WTC11 (cell line): ENCODE data around the gene GNG10. TPM values are rescaled to one million over a fixed set of nuclear protein-coding genes. Genes with fewer than 3 reads are reported as not detected.
A peak's percentile ranks its signal among the peaks of the same experiment; 100 is the strongest.

Source experiments
- ATAC-seq: fragments of 200-7000 bp; cut with Tn5 transposase; 2 replicates; pipeline ENCODE4 v1.10.0; 2021; ENCODE audit warnings: mild to moderate bottlenecking, moderate library complexity
- CTCF ChIA-PET: fragments of 300-600 bp; sonication (Branson Sonifier 250); formaldehyde crosslinking; loops from one replicate; lab custom pipeline; 2021; ENCODE audit warnings: antibody characterized with exemption; lab: Charles Lee
- POLR2A ChIA-PET: fragments of 350-600 bp; sonication (Branson Sonifier 250); formaldehyde crosslinking; loops from one replicate; lab custom pipeline; 2021; ENCODE audit warnings: antibody characterized with exemption; lab: Charles Lee
- DNase-seq: peaks from one replicate; pipeline ENCODE4 v3.0.0; 2021; ENCODE audit warnings: low spot score
- H3K27ac Mint-ChIP-seq: 2 replicates; pipeline ENCODE4 v1.8.0; 2021; ENCODE audit warnings: mixed read lengths
- H3K27me3 Mint-ChIP-seq: 2 replicates; pipeline ENCODE4 v1.8.0; 2021; ENCODE audit warnings: low read depth, mild to moderate bottlenecking, moderate library complexity, mixed read lengths
- H3K36me3 Mint-ChIP-seq: 2 replicates; pipeline ENCODE4 v1.8.0; 2021; ENCODE audit warnings: mixed read lengths
- H3K4me1 Mint-ChIP-seq: 2 replicates; pipeline ENCODE4 v1.8.0; 2022; ENCODE audit warnings: mixed read lengths
- H3K4me3 Mint-ChIP-seq: 2 replicates; pipeline ENCODE4 v1.8.0; 2021; ENCODE audit warnings: mild to moderate bottlenecking, moderate library complexity, mixed read lengths
- H3K9me3 Mint-ChIP-seq: 2 replicates; pipeline ENCODE4 v1.8.0; 2021; ENCODE audit warnings: mixed read lengths
- ATF1 ChIP-seq: sonication (generic); formaldehyde crosslinking; IDR thresholded peaks from 2 replicates; pipeline ENCODE4 v1.8.1; 2023; ENCODE audit warnings: mild to moderate bottlenecking, moderate library complexity, missing genetic modification reagents
- ATF3 ChIP-seq: sonication (generic); formaldehyde crosslinking; conservative IDR thresholded peaks from 2 replicates; pipeline ENCODE4 v1.8.1; 2022; ENCODE audit warnings: mild to moderate bottlenecking, missing genetic modification reagents
- CREB1 ChIP-seq: sonication (generic); formaldehyde crosslinking; IDR thresholded peaks from 2 replicates; pipeline ENCODE4 v1.8.0; 2023; ENCODE audit warnings: mild to moderate bottlenecking, missing genetic modification reagents
- CREM ChIP-seq: sonication (generic); formaldehyde crosslinking; IDR thresholded peaks from 2 replicates; pipeline ENCODE4 v1.8.1; 2022; ENCODE audit warnings: mild to moderate bottlenecking, missing genetic modification reagents, moderate library complexity
- E2F4 ChIP-seq: sonication (generic); formaldehyde crosslinking; IDR thresholded peaks from 2 replicates; pipeline ENCODE4 v1.8.1; 2022; ENCODE audit warnings: low read depth, mild to moderate bottlenecking, moderate library complexity, missing genetic modification reagents, borderline replicate concordance
- FOXK1 ChIP-seq: sonication (generic); formaldehyde crosslinking; IDR thresholded peaks from 2 replicates; pipeline ENCODE4 v1.8.0; 2022; ENCODE audit warnings: mild to moderate bottlenecking, moderate library complexity, missing genetic modification reagents
- GTF2I ChIP-seq: fragments of 250-450 bp; sonication (Bioruptor Pico); conservative IDR thresholded peaks from 2 replicates; pipeline ENCODE4 v1.4.0; 2021; ENCODE audit warnings: mild to moderate bottlenecking
- IRF1 ChIP-seq: sonication (generic); formaldehyde crosslinking; IDR thresholded peaks from 2 replicates; pipeline ENCODE4 v1.8.0; 2023; ENCODE audit warnings: missing genetic modification reagents
- MYBL2 ChIP-seq: sonication (generic); formaldehyde crosslinking; IDR thresholded peaks from 2 replicates; pipeline ENCODE4 v1.8.1; 2023; ENCODE audit warnings: mild to moderate bottlenecking, moderate library complexity, missing genetic modification reagents
- NFYB ChIP-seq: sonication (generic); formaldehyde crosslinking; conservative IDR thresholded peaks from 2 replicates; pipeline ENCODE4 v1.8.0; 2022; ENCODE audit warnings: low read depth, missing genetic modification reagents
- NR3C1 ChIP-seq: sonication (generic); formaldehyde crosslinking; conservative IDR thresholded peaks from 2 replicates; pipeline ENCODE4 v1.8.1; 2023; ENCODE audit warnings: low read depth, mild to moderate bottlenecking, missing genetic modification reagents
- SP1 ChIP-seq: sonication (generic); formaldehyde crosslinking; conservative IDR thresholded peaks from 2 replicates; pipeline ENCODE4 v1.8.1; 2022; ENCODE audit warnings: missing genetic modification reagents
- TEAD1 ChIP-seq: sonication (generic); formaldehyde crosslinking; IDR thresholded peaks from 2 replicates; pipeline ENCODE4 v1.8.0; 2022; ENCODE audit warnings: mild to moderate bottlenecking, missing genetic modification reagents
- USF1 ChIP-seq: sonication (generic); formaldehyde crosslinking; IDR thresholded peaks from 2 replicates; pipeline ENCODE4 v1.8.0; 2022; ENCODE audit warnings: mild to moderate bottlenecking, missing genetic modification reagents
- USF2 ChIP-seq: sonication (generic); formaldehyde crosslinking; IDR thresholded peaks from 2 replicates; pipeline ENCODE4 v1.8.1; 2023; ENCODE audit warnings: mild to moderate bottlenecking, missing genetic modification reagents, moderate library complexity
- ZBTB21 ChIP-seq: sonication (generic); formaldehyde crosslinking; IDR thresholded peaks from 2 replicates; pipeline ENCODE4 v1.8.1; 2023; ENCODE audit warnings: mild to moderate bottlenecking, missing genetic modification reagents, borderline replicate concordance
- ZNF232 ChIP-seq: sonication (generic); formaldehyde crosslinking; IDR thresholded peaks from 2 replicates; pipeline ENCODE4 v1.8.0; 2022; ENCODE audit warnings: mild to moderate bottlenecking, missing genetic modification reagents
- ZNF416 ChIP-seq: fragments of 250-450 bp; sonication (Bioruptor Pico); IDR thresholded peaks from 2 replicates; pipeline ENCODE4 v1.9.0; 2021; ENCODE audit warnings: mild to moderate bottlenecking, inconsistent platforms
- ZNF425 ChIP-seq: fragments of 250-450 bp; sonication (Bioruptor Pico); conservative IDR thresholded peaks from 2 replicates; pipeline ENCODE4 v1.9.0; 2021; ENCODE audit warnings: mild to moderate bottlenecking
- total RNA-seq: library from RNA; stranded (reverse); gene quantifications from 3 replicates; pipeline ENCODE4 v1.2.3, GENCODE V29; 2021

The GNG10 gene
- total RNA-seq, 1 experiment from 2014 or later, result 17.2 TPM

GRCh38 chr9:111704503-111704902 is 43.1 kb downstream of the GNG10 start:
- no peak for DNase-seq
- ChIA-PET POLR2A (no interaction called here), CTCF (no interaction called here)
- H3K9me3 Mint-ChIP-seq, result peaks cover 10% of the 10 kb centered on the region
- peaks cover 7% of the 10 kb centered on the region for H3K36me3 Mint-ChIP-seq
- no peak overlapping the region for H3K27ac Mint-ChIP-seq
- TF ChIP-seq CREB1 (CRISPR knock-in tag), result no peak
- TF ChIP-seq USF1 (CRISPR knock-in tag), result no peak
- no peak for TF ChIP-seq NR3C1 (CRISPR knock-in tag)
- TF ChIP-seq, all 79 proteins: peak for 0
- no peak overlapping the region for H3K4me3 Mint-ChIP-seq
- no peaks in the 10 kb centered on the region for H3K4me1 Mint-ChIP-seq
- ATAC-seq, result no peak
- H3K27me3 Mint-ChIP-seq, result no peaks in the 10 kb centered on the region; the same call in 1 of the 2 replicates

- POLR2A ChIA-PET, result no interaction called here
- Mint-ChIP-seq H3K36me3 (no peaks in the 10 kb centered on the region), H3K27ac (no peak overlapping the region), H3K9me3 (no peaks in the 10 kb centered on the region), H3K27me3 (no peaks in the 10 kb centered on the region)
- DNase-seq, result no peak
- TF ChIP-seq SP1 (CRISPR knock-in tag) (no peak), ZBTB21 (CRISPR knock-in tag) (no peak), ATF3 (CRISPR knock-in tag) (no peak), GTF2I (CRISPR knock-in tag) (no peak), CREM (CRISPR knock-in tag) (no peak), ZNF416 (CRISPR knock-in tag) (no peak)
- TF ChIP-seq, all 79 proteins: peak for 0
- ATAC-seq, result no peak
- CTCF ChIA-PET, result no interaction called here
- Mint-ChIP-seq H3K4me1 (peaks cover 2% of the 10 kb centered on the region; the same call in 1 of the 2 replicates), H3K4me3 (no peak overlapping the region)
Observed at GRCh38 chr9:111711548-111711947, 50.1 kb downstream of the GNG10 start.

GRCh38 chr9:111712369-111712768 is 51.0 kb downstream of the GNG10 start:
- peaks cover 2% of the 10 kb centered on the region; the same call in 1 of the 2 replicates for H3K4me1 Mint-ChIP-seq
- no peaks in the 10 kb centered on the region for H3K9me3 Mint-ChIP-seq
- H3K36me3 Mint-ChIP-seq, result no peaks in the 10 kb centered on the region
- H3K4me3 Mint-ChIP-seq, result no peak overlapping the region
- POLR2A ChIA-PET, result no interaction called here
- CTCF ChIA-PET, result no interaction called here
- ATAC-seq (peak; percentile 86), DNase-seq (no peak)
- no peaks in the 10 kb centered on the region for H3K27me3 Mint-ChIP-seq
- H3K27ac Mint-ChIP-seq, result no peak overlapping the region
- TF ChIP-seq NR3C1 (CRISPR knock-in tag), result no peak
- no peak for TF ChIP-seq ZNF232 (CRISPR knock-in tag)
- TF ChIP-seq ATF1 (CRISPR knock-in tag), result no peak
- no peak for TF ChIP-seq IRF1 (CRISPR knock-in tag)
- no peak for TF ChIP-seq E2F4 (CRISPR knock-in tag)
- TF ChIP-seq GTF2I (CRISPR knock-in tag), result no peak
- TF ChIP-seq USF2, result no peak
- no peak for TF ChIP-seq TEAD1 (CRISPR knock-in tag)
- TF ChIP-seq NFYB, result no peak
- TF ChIP-seq FOXK1, result no peak

GRCh38 chr9:111715471-111715870 is 54.1 kb downstream of the GNG10 start:
- H3K4me3 Mint-ChIP-seq, result no peak overlapping the region
- H3K27ac Mint-ChIP-seq, result no peak overlapping the region
- POLR2A ChIA-PET, result no interaction called here
- TF ChIP-seq ZNF425 (CRISPR knock-in tag) (no peak), USF2 (no peak), MYBL2 (no peak), E2F4 (CRISPR knock-in tag) (no peak), CREM (CRISPR knock-in tag) (no peak)

More at GRCh38 chr9:111715471-111715870, 54.1 kb downstream of the GNG10 start:
- no peaks in the 10 kb centered on the region for H3K36me3 Mint-ChIP-seq
- H3K4me1 Mint-ChIP-seq, result peaks cover 2% of the 10 kb centered on the region; the same call in 1 of the 2 replicates
- CTCF ChIA-PET, result interaction anchor here (1.0 kb wide), 1 partner anchor 359 kb away, joined by 3 read pairs; no protein-coding TSS in a partner anchor
- H3K27me3 Mint-ChIP-seq, result no peaks in the 10 kb centered on the region
- ATAC-seq (no peak), DNase-seq (no peak)
- H3K9me3 Mint-ChIP-seq, result no peaks in the 10 kb centered on the region
